A673 (cell line): ENCODE data around the gene EMID1.
A peak's percentile ranks its signal among the peaks of the same experiment; 100 is the strongest.

Experiments used
- EZH2 ChIP-seq: fragments of 200-600 bp; sonication (generic); IDR thresholded peaks from 2 replicates; pipeline ENCODE4 v1.6.1; 2017; ENCODE audit warnings: borderline replicate concordance, low read depth, mild to moderate bottlenecking, mixed read lengths, antibody characterized with exemption, low read length; ENCODE audit not compliant: poor library complexity, severe bottlenecking
- TF ChIP-seq, protein P1 (sequence below): fragments of 300-800, 200-600 bp; sonication (generic); conservative IDR thresholded peaks from 2 replicates; pipeline ENCODE4 v1.5.1; 2017; ENCODE audit warnings: low read depth, mild to moderate bottlenecking, antibody characterized with exemption, low read length, moderate library complexity, mixed read lengths

DNA sequence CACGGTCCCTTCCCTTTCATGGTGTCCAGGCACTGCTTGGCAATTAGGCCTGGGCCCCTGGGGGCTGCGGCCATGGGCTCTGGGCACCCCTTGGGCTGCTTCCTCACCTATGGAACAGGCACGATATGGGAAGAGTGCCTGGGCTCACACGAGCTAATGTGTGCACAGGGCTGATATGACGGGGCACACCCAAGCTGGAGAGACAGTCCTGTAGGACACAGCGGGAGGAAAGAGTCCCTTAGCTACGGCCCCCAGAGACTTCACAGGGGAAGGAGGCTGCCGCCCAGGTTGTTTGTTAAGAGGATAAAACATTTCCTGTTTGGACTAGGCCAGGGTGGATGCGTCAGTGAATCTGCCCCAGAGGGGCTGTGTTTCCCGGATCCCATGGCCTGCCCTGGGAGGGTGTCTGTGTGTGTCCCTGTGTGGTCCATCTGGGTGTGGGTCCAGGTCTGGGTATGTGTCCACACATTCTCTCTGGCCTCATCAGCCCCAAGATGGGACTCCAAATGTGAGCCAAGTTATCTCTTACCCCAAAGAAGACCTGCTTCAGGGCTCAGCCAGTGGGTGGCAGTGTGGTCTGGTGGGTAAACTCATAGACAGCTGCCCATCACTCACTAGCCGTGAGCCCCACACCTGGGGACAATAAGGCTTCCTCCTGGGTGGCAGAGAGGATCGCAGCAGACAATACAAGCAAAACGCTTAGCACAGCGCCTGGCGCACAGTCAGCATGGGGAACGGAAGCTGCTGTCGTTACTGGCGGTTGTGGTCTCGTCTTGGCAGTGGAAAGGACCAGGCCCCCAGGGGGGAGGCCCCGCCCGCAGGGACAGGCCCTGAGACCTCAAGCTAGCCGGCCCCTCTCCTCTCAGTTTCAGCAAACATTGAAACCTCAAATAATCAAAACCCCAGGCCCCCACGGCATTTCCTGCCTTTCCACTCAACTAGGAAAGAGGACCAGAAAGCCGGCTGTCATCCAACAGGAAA is 3.2 kb upstream of the EMID1 start:
- TF ChIP-seq, protein P1, sequence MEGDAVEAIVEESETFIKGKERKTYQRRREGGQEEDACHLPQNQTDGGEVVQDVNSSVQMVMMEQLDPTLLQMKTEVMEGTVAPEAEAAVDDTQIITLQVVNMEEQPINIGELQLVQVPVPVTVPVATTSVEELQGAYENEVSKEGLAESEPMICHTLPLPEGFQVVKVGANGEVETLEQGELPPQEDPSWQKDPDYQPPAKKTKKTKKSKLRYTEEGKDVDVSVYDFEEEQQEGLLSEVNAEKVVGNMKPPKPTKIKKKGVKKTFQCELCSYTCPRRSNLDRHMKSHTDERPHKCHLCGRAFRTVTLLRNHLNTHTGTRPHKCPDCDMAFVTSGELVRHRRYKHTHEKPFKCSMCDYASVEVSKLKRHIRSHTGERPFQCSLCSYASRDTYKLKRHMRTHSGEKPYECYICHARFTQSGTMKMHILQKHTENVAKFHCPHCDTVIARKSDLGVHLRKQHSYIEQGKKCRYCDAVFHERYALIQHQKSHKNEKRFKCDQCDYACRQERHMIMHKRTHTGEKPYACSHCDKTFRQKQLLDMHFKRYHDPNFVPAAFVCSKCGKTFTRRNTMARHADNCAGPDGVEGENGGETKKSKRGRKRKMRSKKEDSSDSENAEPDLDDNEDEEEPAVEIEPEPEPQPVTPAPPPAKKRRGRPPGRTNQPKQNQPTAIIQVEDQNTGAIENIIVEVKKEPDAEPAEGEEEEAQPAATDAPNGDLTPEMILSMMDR: peak; percentile 58
- no peak for TF ChIP-seq EZH2
